C4-2B (cell line): ENCODE measurements around the gene MPL.

Experiments used
- H3K27ac ChIP-seq: fragments of 450-650 bp; 2 replicates; pipeline ENCODE4 v1.5.1; 2017
- ZFX ChIP-seq: fragments of 450-650 bp; IDR thresholded peaks from 2 replicates; pipeline ENCODE4 v1.6.1; 2017
- TF ChIP-seq, protein P1 (sequence below): fragments of 450-650 bp; conservative IDR thresholded peaks from 2 replicates; pipeline ENCODE4 v1.5.1; 2017; ENCODE audit warnings: mild to moderate bottlenecking

MPL gene

DNA sequence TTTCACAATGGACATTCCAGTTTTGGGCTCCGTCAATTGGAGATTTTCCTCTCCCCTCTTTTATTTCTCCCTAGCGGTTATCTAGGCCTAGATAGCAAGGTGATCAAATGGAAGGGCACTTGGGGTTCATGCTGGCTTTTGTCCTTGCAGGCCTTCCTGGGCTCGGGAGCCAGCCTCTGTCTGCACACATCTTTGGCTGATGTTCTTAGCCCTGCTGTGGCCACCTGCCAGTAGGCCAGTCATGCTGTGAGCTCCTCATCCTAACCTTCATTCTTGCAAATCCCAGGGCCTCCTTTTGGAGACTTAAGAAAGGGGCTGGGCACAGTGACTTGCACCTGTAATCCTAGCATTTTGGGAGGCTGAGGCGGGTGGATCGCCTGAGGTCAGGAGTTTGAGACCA is 23.4 kb upstream of the MPL start:
- no peak overlapping the region for H3K27ac ChIP-seq
- no peak for TF ChIP-seq ZFX
- TF ChIP-seq, protein P1, sequence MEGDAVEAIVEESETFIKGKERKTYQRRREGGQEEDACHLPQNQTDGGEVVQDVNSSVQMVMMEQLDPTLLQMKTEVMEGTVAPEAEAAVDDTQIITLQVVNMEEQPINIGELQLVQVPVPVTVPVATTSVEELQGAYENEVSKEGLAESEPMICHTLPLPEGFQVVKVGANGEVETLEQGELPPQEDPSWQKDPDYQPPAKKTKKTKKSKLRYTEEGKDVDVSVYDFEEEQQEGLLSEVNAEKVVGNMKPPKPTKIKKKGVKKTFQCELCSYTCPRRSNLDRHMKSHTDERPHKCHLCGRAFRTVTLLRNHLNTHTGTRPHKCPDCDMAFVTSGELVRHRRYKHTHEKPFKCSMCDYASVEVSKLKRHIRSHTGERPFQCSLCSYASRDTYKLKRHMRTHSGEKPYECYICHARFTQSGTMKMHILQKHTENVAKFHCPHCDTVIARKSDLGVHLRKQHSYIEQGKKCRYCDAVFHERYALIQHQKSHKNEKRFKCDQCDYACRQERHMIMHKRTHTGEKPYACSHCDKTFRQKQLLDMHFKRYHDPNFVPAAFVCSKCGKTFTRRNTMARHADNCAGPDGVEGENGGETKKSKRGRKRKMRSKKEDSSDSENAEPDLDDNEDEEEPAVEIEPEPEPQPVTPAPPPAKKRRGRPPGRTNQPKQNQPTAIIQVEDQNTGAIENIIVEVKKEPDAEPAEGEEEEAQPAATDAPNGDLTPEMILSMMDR: no peak

DNA sequence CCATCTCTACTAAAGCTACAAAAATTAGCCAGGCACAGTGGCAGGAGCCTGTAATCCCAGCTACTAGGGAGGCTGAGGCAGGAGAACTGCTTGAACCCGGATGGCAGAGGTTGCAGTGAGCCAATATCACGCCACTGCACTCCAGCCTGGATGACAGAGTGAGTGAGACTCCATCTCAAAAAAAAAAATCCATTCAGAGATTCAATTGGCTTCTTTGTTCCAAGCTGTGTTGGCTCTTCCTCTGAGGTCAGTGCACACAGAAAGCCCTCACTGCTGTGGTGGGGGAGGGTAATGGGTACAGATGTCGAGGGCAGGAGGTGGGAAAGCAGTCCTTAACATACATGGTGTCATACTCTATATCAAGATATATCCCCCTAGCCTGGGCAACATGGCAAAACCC is 22.1 kb upstream of the MPL start:
- TF ChIP-seq ZFX: no peak
- TF ChIP-seq, protein P1: no peak
- no peak overlapping the region for H3K27ac ChIP-seq

DNA sequence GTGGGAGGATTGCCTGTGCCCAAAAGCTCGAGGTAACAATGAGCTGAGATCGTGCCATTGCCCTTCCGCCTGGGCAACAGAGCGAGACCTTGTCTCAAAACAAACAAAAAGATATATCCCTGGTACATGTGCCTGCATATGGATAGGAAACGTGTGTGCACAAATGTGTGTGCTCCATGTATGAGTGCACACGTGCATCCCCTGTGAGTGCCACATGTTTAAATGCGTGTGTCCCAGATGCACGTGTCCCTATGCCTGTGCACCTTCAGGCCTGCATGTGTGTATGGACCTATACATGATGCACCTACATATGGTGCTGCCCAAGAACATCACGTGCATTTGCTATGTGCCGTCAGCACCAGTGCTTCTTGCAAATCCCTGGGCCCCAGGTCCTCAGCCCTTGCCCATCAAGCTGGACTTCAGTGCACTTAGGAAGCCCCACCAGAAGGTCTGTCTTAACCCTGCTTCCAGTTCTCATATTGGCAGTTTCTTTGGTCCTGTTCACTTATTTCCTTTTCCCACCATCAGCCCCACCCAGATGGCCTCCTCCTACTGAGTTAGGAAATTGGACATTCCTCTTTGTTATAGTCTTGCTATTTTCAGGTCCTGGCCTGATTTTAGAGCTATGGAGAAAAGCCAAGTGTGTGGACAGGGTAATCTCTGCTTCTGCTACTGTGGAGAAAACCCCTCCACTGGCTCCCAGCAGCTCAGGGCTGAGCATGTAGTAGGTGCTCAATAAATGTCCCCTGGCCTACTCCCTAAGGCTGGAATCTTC is 21.5 kb upstream of the MPL start:
- no peak for TF ChIP-seq ZFX
- TF ChIP-seq, protein P1: no peak
- H3K27ac ChIP-seq: no peak overlapping the region

DNA sequence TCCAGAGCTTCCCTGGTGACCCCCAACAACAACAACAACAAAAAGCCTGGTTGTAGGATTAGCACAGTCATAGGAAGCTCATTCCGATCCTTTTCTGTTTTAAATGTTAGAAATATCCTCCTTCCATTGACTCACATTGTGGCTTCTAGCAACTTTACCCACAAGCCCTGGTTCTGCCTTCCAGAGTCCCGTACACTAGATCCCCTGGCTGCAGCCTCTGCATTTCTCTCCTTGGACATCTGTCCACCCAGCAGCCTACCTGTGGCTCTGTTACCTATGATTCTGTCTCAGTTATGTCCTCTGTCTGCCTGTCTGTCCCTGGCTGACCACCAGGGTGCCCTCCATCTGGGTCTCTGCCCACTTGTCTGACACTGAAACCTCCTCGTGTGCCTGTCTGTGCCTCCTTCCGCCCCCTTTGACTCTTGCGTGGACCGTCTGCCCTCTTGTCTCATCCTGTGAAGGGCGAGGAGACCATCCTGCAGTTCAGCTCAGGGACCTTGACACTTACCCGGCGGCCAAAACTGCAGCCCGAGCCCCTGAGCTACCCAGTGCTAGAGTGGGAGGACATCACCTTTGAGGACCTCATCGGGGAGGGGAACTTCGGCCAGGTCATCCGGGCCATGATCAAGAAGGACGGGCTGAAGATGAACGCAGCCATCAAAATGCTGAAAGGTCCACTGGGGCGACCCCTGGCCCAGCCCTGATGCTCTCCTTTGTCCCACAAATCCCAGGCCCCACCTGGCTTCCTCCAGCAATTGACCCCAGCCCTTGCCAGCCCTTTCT is 20.7 kb upstream of the MPL start:
- no peak overlapping the region for H3K27ac ChIP-seq
- TF ChIP-seq, protein P1: no peak; the same call in 1 of the 2 replicates
- no peak for TF ChIP-seq ZFX

DNA sequence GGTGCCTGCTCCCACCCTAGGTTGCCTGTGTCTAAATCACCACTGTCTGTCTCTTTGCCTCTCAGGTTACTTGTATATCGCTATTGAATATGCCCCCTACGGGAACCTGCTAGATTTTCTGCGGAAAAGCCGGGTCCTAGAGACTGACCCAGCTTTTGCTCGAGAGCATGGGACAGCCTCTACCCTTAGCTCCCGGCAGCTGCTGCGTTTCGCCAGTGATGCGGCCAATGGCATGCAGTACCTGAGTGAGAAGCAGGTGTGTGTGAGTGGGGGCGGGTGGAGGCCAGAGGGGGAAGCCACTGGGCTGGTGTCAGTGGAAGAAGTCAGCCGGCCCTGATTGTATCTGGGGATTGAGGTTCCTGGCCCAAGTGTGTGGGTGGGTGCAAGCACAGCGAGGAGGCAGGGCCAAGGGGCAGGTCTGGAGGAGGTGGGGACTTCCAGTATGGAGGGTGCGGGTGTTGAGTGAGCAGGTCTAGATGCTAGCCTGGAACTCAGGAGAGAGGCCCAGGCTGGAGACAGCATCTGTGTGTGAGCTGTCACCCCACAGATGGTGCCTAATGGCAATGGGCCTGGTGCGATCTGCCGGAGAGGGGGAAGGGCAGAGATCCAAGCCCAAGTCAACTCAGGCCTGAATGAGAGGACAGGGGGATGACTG is 19.7 kb upstream of the MPL start:
- TF ChIP-seq, protein P1: no peak
- TF ChIP-seq ZFX: no peak
- H3K27ac ChIP-seq: no peak overlapping the region

DNA sequence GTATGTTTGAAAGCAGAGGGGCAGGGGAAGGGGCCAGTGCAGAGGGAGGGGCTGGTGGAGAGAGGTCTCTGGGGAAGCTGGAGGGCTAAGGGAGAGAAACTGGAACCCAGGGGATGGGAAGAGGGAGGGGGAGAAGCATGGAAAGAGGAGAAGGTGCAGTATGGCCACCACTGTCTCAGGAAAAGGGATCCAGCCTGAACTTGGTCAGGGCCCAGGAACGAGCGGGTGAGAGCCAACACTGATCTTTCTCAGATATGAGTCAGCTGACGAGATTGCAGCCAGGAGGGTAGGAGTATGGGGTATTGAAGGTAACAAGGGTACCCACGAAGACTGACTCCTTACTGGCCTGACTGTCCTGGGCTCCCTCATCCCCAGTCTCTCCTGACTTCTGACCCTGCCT is 18.8 kb upstream of the MPL start:
- TF ChIP-seq, protein P1: no peak
- TF ChIP-seq ZFX: no peak
- H3K27ac ChIP-seq: no peak overlapping the region

DNA sequence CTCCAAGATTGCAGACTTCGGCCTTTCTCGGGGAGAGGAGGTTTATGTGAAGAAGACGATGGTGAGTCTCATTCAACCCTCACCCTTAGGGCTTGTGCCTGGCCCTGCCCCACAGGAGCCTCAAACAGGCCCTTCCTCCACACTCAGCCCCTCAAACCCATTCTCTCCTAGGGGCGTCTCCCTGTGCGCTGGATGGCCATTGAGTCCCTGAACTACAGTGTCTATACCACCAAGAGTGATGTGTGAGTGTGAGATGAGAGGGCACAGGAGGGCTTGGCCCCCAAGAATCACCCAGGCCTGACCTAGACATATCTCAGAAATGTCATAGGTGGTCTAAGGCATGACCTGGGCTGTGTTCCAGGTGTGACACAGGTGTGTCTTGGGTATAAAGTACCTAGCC is 18.3 kb upstream of the MPL start:
- TF ChIP-seq, protein P1: no peak
- TF ChIP-seq ZFX: no peak
- no peak overlapping the region for H3K27ac ChIP-seq
